ENCODE results near the gene UBN2.
"Not testable (repeated sequence)": the region's sequence is repeated elsewhere in the genome, so short reads cannot be mapped to it uniquely, and the experiment has no call there.

UBN2 gene

GRCh38 chr7:139294951-139295575 is 64.0 kb downstream of the UBN2 start:
- DNase-seq (ENCODE audit: low read depth in 2 of 2), result no peak

DNA sequence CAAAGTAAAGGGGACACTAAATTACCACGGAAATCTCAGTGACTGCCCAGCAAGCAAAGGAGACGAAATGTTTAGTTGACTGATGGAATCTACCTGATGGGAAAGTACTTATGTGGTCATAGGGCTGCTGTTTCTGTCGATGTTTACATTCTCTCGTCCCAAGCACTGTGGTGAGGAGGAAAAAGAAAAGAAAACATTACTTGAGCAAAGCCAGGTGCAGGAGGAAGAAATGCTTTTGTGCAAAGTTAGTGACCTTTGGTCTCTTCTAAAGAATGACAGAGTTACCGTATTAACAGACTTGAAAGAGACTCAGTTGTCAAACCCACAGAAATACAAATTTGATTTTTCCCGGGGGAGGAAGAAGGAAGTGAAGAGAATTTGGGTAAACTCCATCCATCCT is 66.8 kb downstream of the UBN2 start:
- no peak for DNase-seq (ENCODE audit: low read depth in 2 of 2)

DNA sequence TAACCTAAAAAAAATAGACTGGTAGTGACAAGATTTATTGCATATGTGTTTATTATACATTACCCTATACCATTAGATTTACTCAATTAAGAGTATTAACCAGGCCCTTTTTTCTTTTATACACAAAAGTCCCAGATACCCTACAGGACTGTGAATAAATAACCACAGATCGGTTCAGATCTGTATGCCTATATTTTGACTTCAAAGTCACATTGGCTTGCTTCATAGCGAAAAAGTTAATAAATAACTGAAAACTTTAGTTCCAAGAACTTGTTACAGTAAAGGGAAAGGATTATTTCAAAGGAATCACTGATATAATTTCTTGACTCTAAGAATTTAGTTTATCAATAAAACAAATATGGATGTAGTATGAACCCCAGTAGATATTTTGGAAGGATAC is 68.3 kb downstream of the UBN2 start:
- DNase-seq (ENCODE audit: low read depth in 2 of 2), result no peak

DNA sequence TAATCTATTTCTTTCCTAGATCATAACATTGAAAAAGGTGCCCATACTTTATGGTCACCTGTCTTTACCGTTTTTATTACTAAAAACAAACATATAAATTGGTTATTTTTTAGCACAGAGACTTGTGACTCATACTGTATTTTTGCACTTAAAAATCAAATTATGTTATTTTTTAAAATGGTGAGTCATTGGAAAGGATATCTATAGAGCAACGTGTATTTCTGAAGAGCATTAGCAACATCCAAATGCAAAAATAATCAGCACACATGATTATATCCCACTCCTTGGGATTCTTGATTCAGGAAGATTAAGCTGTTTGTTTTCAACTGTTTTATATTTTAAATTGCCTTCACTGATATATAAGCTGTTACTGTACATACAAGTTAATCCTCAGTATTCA is 69.4 kb downstream of the UBN2 start:
- no peak for DNase-seq (ENCODE audit: low read depth in 2 of 2)

DNA sequence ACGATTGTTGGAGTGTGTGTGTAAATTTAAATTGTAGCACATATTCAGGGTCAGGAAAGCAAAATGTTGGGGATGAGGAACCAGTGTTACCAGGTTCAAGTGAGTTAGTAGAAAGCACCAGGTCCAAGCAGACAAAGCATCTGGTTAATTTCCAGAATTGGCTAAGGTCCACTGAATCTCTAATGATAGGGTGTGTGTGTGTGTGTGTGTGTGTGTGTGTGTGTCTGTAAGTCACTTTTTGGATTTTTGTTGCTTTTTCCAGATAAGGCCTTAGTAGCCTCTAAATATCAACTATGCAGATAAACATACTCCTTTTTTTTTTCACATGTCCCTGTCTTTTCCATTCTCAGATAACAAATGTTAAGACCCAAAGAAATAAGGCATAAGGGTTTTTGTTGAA is 73.5 kb downstream of the UBN2 start:
- no peak for DNase-seq (ENCODE audit: low read depth in 2 of 2)

DNA sequence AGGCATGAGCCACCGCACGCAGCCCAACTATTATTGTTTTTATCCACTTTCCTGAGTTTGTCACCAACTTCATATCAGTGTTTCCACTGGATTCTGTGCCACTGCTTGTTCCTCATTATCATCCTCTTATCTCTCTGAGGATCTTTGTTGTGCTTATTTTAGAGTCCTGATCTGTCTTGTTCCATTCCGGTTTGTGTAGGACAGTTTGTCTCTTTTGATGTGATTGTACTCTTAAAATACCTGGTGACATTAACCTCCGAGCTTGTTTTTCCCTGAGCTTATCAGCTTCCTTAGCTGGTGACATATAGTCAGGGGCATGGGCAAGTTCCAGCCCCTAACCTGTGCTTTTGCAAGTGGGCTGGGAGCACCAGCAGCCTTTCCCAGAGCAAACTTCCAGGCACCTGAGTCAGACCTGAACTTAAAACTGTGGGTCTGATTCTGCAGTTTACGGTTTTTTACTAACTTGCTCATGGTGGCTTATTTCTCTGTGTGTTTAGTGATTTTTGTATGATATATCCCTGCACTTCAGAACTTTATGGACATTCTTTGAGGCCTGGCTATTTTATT is 87.0 kb downstream of the UBN2 start:
- no peak for DNase-seq (ENCODE audit: low read depth in 2 of 2)

GRCh38 chr7:139321071-139321745 is 90.2 kb downstream of the UBN2 start:
- no peak for DNase-seq (ENCODE audit: low read depth in 2 of 2)

GRCh38 chr7:139324709-139325108 is 93.7 kb downstream of the UBN2 start:
- DNase-seq (ENCODE audit: low read depth in 2 of 2), result not testable (repeated sequence)

GRCh38 chr7:139328375-139328774 is 97.3 kb downstream of the UBN2 start:
- no peak for DNase-seq (ENCODE audit: low read depth in 2 of 2)

DNA sequence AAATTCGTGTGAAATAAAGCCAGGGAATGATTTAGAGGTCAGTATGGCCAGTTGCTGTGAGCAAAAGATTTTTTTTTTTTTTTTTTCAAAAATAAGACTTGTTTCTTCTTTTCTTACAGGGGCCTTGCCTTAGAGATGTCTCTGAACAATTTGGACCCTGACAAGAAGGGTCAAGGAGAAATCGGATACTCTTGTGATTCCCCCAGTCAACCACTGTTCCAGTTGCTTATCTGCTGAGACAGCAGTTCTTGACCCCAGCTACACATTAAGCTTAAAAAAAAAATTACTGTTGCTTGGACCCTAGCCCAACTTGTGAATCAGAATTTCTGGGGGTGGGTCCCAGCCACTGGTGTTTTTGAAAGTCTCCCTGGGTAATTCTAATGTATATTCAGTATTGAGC is 98.1 kb downstream of the UBN2 start:
- DNase-seq (ENCODE audit: low read depth in 2 of 2), result no peak

GRCh38 chr7:139330333-139331030 is 99.4 kb downstream of the UBN2 start:
- DNase-seq (ENCODE audit: low read depth in 2 of 2), result no peak

DNA sequence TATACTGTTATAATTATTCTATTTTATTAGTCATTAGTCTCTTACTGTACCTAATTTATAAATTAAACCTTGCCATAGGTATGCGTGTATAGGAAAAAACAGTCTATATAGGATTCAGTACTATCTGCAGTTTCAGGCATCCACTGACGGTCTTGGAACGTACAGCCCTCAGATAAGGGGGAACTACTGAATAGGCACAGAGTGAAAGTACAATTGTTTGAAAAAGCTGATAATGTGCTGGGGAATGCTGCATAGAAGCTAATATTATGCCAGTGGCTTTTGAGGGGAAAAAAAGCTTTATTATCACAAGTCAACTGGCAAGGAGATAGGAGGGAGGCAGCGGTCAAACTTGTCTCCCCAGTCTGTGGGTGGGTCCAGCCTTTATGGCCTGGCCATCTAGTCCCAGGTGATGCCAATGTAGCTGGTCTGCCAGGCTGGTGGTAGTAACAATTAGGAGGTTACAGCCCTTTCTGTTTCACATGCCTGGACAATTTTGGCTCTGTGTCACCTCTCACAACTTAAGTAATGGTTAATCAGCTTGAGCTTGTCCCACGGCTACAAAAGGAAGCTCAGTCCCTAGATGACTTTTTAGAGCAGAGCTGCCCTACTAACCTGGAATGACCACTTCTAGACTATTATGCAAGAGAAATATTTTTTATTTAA is 101.8 kb downstream of the UBN2 start:
- no peak for DNase-seq (ENCODE audit: low read depth in 2 of 2)

- DNase-seq (ENCODE audit: low read depth in 2 of 2), result not testable (repeated sequence)
Observed at GRCh38 chr7:139333443-139333842, 102.4 kb downstream of the UBN2 start.

GRCh38 chr7:139334399-139335150 is 103.5 kb downstream of the UBN2 start:
- DNase-seq (ENCODE audit: low read depth in 2 of 2), result no peak

GRCh38 chr7:139339025-139339424 is 108.0 kb downstream of the UBN2 start:
- no peak for DNase-seq (ENCODE audit: low read depth in 2 of 2)

- DNase-seq (ENCODE audit: low read depth in 2 of 2), result no peak
Observed at GRCh38 chr7:139339698-139340036, 108.6 kb downstream of the UBN2 start.

- DNase-seq (ENCODE audit: low read depth in 2 of 2), result peak; percentile 95 to 97
Observed at GRCh38 chr7:139340037-139340807, 109.2 kb downstream of the UBN2 start.

DNA sequence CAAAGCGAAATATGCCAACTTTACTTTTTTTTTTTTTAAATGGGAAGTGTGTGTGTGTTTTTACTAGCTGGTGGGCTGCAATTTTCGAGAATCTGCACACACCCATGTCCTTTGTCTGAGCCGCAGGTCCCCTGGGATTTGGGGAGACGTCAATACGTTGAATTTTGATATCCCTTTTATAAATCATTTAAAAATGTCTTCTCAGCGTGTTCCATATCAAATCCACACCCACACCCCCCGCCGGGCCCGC is 109.7 kb downstream of the UBN2 start:
- no peak for DNase-seq (ENCODE audit: low read depth in 2 of 2)

- DNase-seq (ENCODE audit: low read depth in 2 of 2), result peak; percentile 79 to 86
Observed at GRCh38 chr7:139341058-139341775, 110.2 kb downstream of the UBN2 start, which contains the start of gene FMC1. Gene FMC1 (plus strand): TSS chr7:139341337. CDS start chr7:139341385, 48 bp downstream.

DNA sequence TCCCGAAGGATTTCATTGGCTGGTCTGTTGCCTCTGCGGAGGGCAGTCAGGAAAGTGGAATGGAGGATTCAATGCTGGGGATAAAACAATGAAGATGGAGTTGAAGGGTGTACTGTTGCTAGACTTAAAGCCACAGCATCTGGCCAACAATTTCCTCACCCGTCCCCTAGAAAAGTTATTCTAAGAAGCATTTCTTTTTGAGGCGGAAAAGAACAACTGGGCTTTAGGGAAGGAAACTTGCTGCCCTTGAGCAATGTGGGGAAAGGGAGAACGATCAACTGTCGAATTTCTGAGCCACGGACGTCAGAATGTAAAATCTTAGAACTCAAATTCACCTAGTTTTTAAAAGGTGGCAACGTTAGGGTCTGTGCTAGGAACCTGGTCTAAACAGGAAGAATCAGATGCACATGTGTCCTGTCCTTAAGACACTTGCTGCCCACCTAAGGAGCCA is 110.8 kb downstream of the UBN2 start:
- DNase-seq (ENCODE audit: low read depth in 2 of 2), result no peak
